Measurements from ENCODE around the gene NTN3. TPM values are rescaled to one million over a fixed set of nuclear protein-coding genes. Genes with fewer than 3 reads are reported as not detected.
"Not testable (repeated sequence)": the region's sequence is repeated elsewhere in the genome, so short reads cannot be mapped to it uniquely, and the experiment has no call there.

NTN3 gene
- total and polyA plus RNA-seq, 2 donors: 0.02 to 0.71 TPM

DNA sequence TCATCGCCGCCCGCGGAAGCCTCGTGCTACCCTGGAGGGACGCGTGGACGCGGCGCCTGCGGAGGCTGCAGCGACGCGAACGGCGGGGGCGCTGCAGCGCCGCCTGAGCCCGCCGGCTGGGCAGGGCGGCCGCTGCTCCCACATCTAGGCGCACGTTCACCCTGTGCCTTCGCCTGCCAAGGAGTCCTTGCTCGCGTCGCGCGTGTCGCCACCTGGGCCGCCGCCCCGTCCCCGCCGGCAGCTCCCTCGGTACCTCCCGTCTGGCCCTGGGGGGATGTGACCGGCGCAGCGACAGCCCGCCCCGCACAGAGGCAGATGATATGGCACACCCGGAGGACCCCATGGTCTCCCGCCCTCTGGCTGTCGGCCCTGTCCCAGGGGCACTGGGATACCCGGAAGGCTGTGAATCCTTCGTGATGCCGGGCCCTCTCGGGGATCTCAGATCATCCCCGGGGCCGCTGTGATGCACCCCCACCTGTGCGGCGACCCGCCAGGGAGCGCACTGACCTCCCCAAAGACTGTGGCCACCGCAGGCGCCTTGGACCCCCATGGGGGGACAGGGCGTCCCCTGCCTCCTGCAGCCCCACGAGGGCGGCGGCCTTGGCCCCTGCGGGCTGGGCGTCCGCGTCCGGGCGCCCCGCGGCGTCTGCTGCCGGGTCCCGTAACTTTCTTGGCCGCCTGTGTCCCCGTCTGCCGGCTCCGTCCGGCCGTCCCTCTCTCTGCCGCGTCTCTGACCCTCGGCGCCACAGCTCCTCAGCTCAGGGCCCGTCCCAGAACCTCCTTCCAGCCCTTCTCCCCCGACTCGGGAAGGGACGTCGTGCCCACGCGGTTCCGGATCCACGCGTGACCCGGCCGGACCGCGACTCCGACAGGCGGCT is 3.1 kb downstream of the NTN3 start:
- Histone ChIP-seq H3K36me3 (ENCODE audit: control insufficient read depth in 2 of 2, insufficient read depth in 2 of 2, low read length in 1 of 2) (no peaks in the 10 kb centered on the region), H3K4me3 (ENCODE audit: low read length in 2 of 2) (peak overlapping the region; percentile 52 to 83), H3K4me1 (ENCODE audit: control insufficient read depth in 2 of 2, insufficient read depth in 2 of 2, low read length in 2 of 2) (peaks cover 13 to 48% of the 10 kb centered on the region in 2 donors), H3K27ac (ENCODE audit: low read depth in 1 of 2, low read length in 1 of 2) (peak overlapping the region in 1 of 2 donors; percentile 60), H3K27me3 (ENCODE audit: control insufficient read depth in 2 of 2, insufficient read depth in 1 of 2, low read length in 1 of 2) (peaks cover 65 to 67% of the 10 kb centered on the region in 2 donors), H3K9me3 (ENCODE audit: control insufficient read depth in 2 of 2, insufficient read depth in 1 of 2, low read length in 1 of 2) (no peaks in the 10 kb centered on the region)
- DNase-seq (ENCODE audit: low read depth in 6 of 9, low spot score in 9 of 9): peak in 2 of 9 donors; percentile 56 to 68
- under 1% methylated on average over 100 of the region's 100 CpGs for WGBS

DNA sequence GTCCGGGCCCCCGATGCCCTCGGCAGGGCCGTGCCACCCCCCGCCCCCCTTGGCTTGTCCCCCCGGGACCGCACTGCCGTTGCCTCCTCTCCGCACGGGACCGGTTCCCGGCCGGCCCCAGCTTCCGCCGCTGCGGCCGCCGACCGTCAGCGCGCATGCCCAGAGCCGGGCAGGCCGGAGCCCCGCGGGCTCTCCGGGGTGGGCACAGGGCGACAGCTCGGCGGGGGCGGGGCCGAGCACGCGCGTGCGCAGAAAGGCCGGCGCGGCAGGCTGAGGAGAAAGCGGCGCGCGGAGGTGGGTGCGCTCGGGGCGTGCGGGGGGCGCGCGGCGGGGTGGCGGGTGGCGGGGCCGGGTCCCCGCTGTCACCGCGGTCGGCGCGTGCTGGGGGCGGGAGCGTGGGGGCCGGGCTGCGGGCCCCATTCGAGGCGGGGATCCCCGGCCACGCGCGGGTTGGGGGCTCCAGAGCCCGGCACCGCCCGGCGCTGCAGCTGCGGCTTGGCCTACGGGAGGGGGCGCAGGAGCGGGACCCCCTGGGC is 3.8 kb downstream of the NTN3 start, which contains the start of gene TBC1D24:
Gene TBC1D24 (plus strand): TSS at position 251 of the 536 bp plus-strand sequence. CDS start 21,022 bp downstream, outside the sequence.
- H3K9me3 ChIP-seq (ENCODE audit: control insufficient read depth in 2 of 2, insufficient read depth in 1 of 2, low read length in 1 of 2): no peaks in the 10 kb centered on the region
- H3K27me3 ChIP-seq (ENCODE audit: control insufficient read depth in 2 of 2, insufficient read depth in 1 of 2, low read length in 1 of 2): peaks cover 58 to 60% of the 10 kb centered on the region in 2 donors
- WGBS: 1% methylated on average over 77 of the region's 77 CpGs
- H3K27ac ChIP-seq (ENCODE audit: low read depth in 1 of 2, low read length in 1 of 2): peak within 1 kb of the TSS in 1 of 2 donors; percentile 60
- H3K36me3 ChIP-seq (ENCODE audit: control insufficient read depth in 2 of 2, insufficient read depth in 2 of 2, low read length in 1 of 2): no peaks in the 10 kb centered on the region
- DNase-seq (ENCODE audit: low read depth in 6 of 9, low spot score in 9 of 9): peak in 7 of 9 donors; percentile 50 to 82 (median 71)
- H3K4me1 ChIP-seq (ENCODE audit: control insufficient read depth in 2 of 2, insufficient read depth in 2 of 2, low read length in 2 of 2): peaks cover 13 to 41% of the 10 kb centered on the region in 2 donors
- H3K4me3 ChIP-seq (ENCODE audit: low read length in 2 of 2): peak within 1 kb of the TSS; percentile 52 to 83

DNA sequence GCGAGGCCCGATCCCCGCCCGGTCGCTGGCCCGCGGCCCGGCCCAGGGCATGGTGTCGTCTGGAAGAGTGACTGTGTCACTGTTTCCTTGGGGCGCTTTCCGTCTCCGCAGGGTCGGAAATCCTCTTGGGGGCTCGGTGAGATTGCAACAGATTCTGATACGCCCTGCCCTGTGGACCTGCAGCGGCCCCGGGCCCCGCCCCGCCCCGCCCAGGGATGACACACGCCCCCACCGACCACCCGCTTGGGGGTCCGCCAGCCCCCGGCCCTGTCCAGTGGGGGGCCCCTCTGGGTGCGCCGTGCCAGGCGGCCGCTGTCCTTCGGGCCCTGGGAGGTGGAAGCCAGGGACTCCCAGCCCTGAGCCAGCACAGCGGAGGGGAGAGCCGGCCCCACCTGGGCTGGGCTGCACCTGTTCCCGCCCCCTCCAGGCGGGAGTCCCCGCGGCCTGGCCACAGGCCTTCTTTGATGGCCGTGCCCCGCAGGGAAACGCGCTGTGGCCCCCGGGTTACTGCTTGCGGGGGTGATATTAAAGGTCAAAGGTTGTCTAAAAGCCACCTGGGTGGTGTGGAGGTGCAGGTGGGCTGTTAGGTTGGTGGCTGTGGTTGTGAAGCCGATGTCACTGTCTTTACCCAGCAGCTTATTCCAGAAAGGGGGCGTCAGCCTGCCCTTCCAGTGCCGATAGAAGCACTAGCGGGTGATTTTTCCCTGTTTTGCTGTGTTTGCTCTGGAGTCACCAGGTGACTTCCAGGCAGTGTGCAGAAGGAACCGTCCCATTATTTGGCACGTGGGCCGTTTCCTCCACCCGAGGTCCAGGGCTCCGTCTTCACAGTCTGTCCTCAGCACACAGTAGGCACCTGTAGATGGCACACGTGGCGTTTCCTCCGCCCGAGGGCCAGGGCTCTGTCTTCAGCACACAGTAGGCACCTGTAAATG is 4.6 kb downstream of the NTN3 start:
- H3K4me3 ChIP-seq (ENCODE audit: low read length in 2 of 2): peak overlapping the region; percentile 29 to 83
- H3K4me1 ChIP-seq (ENCODE audit: control insufficient read depth in 2 of 2, insufficient read depth in 2 of 2, low read length in 2 of 2): peaks cover 13 to 35% of the 10 kb centered on the region in 2 donors
- peak in 1 of 9 donors; percentile 52 for DNase-seq (ENCODE audit: low read depth in 6 of 9, low spot score in 9 of 9)
- no peaks in the 10 kb centered on the region for H3K36me3 ChIP-seq (ENCODE audit: control insufficient read depth in 2 of 2, insufficient read depth in 2 of 2, low read length in 1 of 2)
- 20% methylated on average over 55 of the region's 55 CpGs for WGBS
- no peak overlapping the region for H3K27ac ChIP-seq (ENCODE audit: low read depth in 1 of 2, low read length in 1 of 2)
- no peaks in the 10 kb centered on the region for H3K9me3 ChIP-seq (ENCODE audit: control insufficient read depth in 2 of 2, insufficient read depth in 1 of 2, low read length in 1 of 2)
- H3K27me3 ChIP-seq (ENCODE audit: control insufficient read depth in 2 of 2, insufficient read depth in 1 of 2, low read length in 1 of 2): peaks cover 51 to 53% of the 10 kb centered on the region in 2 donors

DNA sequence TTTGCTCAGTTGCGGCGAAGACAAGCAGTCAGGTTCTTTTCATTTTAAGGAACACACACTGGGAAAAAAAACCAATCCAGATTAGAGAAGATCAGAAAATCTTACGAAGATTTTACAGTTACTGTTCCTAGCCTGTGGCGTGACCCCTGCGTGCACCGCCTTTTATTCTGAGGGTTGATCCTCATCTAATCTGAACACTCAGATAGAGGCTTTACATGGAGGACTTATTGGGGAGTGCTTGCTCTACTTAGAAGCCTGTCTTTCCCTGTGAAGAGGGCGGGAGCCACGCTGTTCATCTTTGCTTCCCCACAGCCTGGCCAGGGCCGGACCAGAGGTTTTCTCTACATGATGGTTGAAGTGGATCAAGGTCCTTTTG is 5.2 kb downstream of the NTN3 start:
- Histone ChIP-seq H3K4me3 (ENCODE audit: low read length in 2 of 2) (no peak overlapping the region), H3K36me3 (ENCODE audit: control insufficient read depth in 2 of 2, insufficient read depth in 2 of 2, low read length in 1 of 2) (no peaks in the 10 kb centered on the region), H3K9me3 (ENCODE audit: control insufficient read depth in 2 of 2, insufficient read depth in 1 of 2, low read length in 1 of 2) (no peaks in the 10 kb centered on the region), H3K4me1 (ENCODE audit: control insufficient read depth in 2 of 2, insufficient read depth in 2 of 2, low read length in 2 of 2) (peaks cover 10 to 32% of the 10 kb centered on the region in 2 donors), H3K27me3 (ENCODE audit: control insufficient read depth in 2 of 2, insufficient read depth in 1 of 2, low read length in 1 of 2) (peaks cover 44 to 46% of the 10 kb centered on the region in 2 donors), H3K27ac (ENCODE audit: low read depth in 1 of 2, low read length in 1 of 2) (no peak overlapping the region)
- WGBS: 97% methylated on average over 9 of the region's 9 CpGs
- DNase-seq (ENCODE audit: low read depth in 6 of 9, low spot score in 9 of 9): no peak

DNA sequence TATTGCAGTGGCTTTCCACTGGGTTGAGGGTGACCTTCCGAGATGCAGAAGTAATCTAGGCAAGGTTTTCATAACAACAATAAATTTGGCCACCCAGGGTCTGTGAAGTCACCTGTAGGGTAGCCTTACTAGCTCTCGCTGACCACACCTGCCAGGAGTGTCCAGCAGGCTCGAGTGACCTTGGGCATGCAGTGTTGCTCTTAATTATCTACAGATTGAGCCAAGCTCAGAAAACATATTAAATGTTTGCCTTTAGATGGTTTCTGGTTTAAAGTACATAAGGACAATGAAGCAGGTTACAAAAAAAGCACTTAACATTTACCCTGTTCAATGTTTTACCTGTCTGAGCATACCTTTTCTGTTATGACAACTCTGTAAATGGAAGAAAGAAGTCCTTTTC is 5.6 kb downstream of the NTN3 start:
- H3K27ac ChIP-seq (ENCODE audit: low read depth in 1 of 2, low read length in 1 of 2): no peak overlapping the region

DNA sequence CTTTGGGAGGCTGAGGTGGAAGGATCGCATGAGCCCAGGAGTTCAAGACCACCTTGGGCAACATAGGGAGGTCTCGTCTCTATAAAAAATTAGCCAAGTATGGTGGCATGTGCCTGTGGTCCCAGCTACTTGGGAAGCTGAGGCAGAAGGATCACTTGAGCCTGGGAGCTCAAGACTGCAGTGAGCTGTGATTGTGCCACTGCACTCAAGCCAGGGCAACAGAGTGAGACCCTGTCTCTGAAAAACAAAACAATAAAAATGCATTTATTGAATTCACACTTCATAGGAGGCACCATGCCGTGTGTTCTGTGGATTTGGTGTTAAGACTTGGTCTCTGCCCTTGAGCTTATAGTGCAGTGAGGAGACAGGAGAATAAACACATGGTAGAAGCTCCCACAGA is 6.2 kb downstream of the NTN3 start:
- Histone ChIP-seq H3K27ac (ENCODE audit: low read depth in 1 of 2, low read length in 1 of 2) (no peak overlapping the region), H3K36me3 (ENCODE audit: control insufficient read depth in 2 of 2, insufficient read depth in 2 of 2, low read length in 1 of 2) (no peaks in the 10 kb centered on the region), H3K4me3 (ENCODE audit: low read length in 2 of 2) (no peak overlapping the region), H3K27me3 (ENCODE audit: control insufficient read depth in 2 of 2, insufficient read depth in 1 of 2, low read length in 1 of 2) (peaks cover 34 to 36% of the 10 kb centered on the region in 2 donors), H3K9me3 (ENCODE audit: control insufficient read depth in 2 of 2, insufficient read depth in 1 of 2, low read length in 1 of 2) (no peaks in the 10 kb centered on the region), H3K4me1 (ENCODE audit: control insufficient read depth in 2 of 2, insufficient read depth in 2 of 2, low read length in 2 of 2) (peaks cover 5 to 28% of the 10 kb centered on the region in 2 donors)
- 99% methylated on average over 3 of the region's 3 CpGs for WGBS
- no peak for DNase-seq (ENCODE audit: low read depth in 6 of 9, low spot score in 9 of 9)

More for the DNA sequence above, 5.6 kb downstream of the NTN3 start:
- Histone ChIP-seq H3K27me3 (ENCODE audit: control insufficient read depth in 2 of 2, insufficient read depth in 1 of 2, low read length in 1 of 2) (peaks cover 40 to 42% of the 10 kb centered on the region in 2 donors), H3K36me3 (ENCODE audit: control insufficient read depth in 2 of 2, insufficient read depth in 2 of 2, low read length in 1 of 2) (no peaks in the 10 kb centered on the region), H3K4me1 (ENCODE audit: control insufficient read depth in 2 of 2, insufficient read depth in 2 of 2, low read length in 2 of 2) (peaks cover 6 to 31% of the 10 kb centered on the region in 2 donors), H3K9me3 (ENCODE audit: control insufficient read depth in 2 of 2, insufficient read depth in 1 of 2, low read length in 1 of 2) (no peaks in the 10 kb centered on the region), H3K4me3 (ENCODE audit: low read length in 2 of 2) (no peak overlapping the region)
- 95% methylated on average over 3 of the region's 3 CpGs for WGBS
- no peak for DNase-seq (ENCODE audit: low read depth in 6 of 9, low spot score in 9 of 9)

DNA sequence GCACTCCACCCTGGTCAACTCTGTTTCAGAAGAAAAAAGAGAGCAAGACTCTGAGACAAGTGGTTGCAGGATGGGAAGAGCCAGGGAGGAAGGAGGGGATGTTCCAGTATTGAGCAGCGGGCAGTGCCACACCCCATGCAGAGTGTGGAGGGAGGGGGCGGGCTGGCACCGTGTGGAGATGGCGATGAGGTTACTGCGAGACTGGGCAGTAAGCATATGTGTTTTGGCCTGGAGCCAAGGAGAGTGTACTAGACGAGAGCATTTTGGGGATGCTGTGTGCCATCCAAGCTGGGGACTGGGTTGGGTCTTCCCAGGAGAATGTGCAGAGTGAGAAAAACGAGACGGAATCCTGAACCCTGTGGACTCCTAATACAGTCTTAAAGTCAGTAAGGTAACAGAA is 7.2 kb downstream of the NTN3 start:
- Histone ChIP-seq H3K36me3 (ENCODE audit: control insufficient read depth in 2 of 2, insufficient read depth in 2 of 2, low read length in 1 of 2) (no peaks in the 10 kb centered on the region), H3K27ac (ENCODE audit: low read depth in 1 of 2, low read length in 1 of 2) (no peak overlapping the region), H3K4me1 (ENCODE audit: control insufficient read depth in 2 of 2, insufficient read depth in 2 of 2, low read length in 2 of 2) (peaks cover 5 to 30% of the 10 kb centered on the region in 2 donors), H3K9me3 (ENCODE audit: control insufficient read depth in 2 of 2, insufficient read depth in 1 of 2, low read length in 1 of 2) (no peaks in the 10 kb centered on the region), H3K4me3 (ENCODE audit: low read length in 2 of 2) (no peak overlapping the region), H3K27me3 (ENCODE audit: control insufficient read depth in 2 of 2, insufficient read depth in 1 of 2, low read length in 1 of 2) (peaks cover 25 to 27% of the 10 kb centered on the region in 2 donors)
- 95% methylated on average over 8 of the region's 8 CpGs for WGBS
- DNase-seq (ENCODE audit: low read depth in 6 of 9, low spot score in 9 of 9): no peak

DNA sequence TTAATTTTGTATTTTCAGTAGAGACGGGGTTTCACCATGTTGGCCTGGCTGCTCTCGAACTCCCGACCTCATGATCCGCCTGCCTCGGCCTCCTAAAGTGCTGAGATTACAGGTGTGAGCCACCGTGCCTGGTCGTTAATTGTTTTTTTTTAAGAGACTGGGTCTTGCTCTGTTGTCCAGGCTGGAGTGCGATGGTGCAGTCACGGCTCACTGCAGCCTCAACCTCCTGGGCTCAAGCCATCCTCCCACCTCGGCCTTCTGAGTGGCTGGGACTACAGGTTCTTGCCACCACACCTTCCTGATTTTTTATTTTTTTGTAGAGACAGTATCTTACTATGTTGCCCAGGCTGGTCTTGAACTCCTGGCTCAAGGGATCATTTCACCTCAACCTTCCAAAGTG is 8.9 kb downstream of the NTN3 start:
- DNase-seq (ENCODE audit: low read depth in 6 of 9, low spot score in 9 of 9); H3K9me3 ChIP-seq (ENCODE audit: control insufficient read depth in 2 of 2, insufficient read depth in 1 of 2, low read length in 1 of 2); H3K27ac ChIP-seq (ENCODE audit: low read depth in 1 of 2, low read length in 1 of 2); H3K36me3 ChIP-seq (ENCODE audit: control insufficient read depth in 2 of 2, insufficient read depth in 2 of 2, low read length in 1 of 2); H3K4me3 ChIP-seq (ENCODE audit: low read length in 2 of 2): not testable (repeated sequence)
- 95% methylated on average over 10 of the region's 10 CpGs for WGBS
- peaks cover 13 to 15% of the 10 kb centered on the region in 2 donors for H3K27me3 ChIP-seq (ENCODE audit: control insufficient read depth in 2 of 2, insufficient read depth in 1 of 2, low read length in 1 of 2)
- H3K4me1 ChIP-seq (ENCODE audit: control insufficient read depth in 2 of 2, insufficient read depth in 2 of 2, low read length in 2 of 2): peaks cover 5 to 24% of the 10 kb centered on the region in 2 donors

All from thymus (tissue), 11 donors.